Measurements from ENCODE around the gene UBE2D4. TPM values are rescaled to one million over a fixed set of nuclear protein-coding genes. Genes with fewer than 3 reads are reported as not detected.
"Not testable (repeated sequence)": the region's sequence is repeated elsewhere in the genome, so short reads cannot be mapped to it uniquely, and the experiment has no call there.

UBE2D4 gene
- 4.8 and 8.3 TPM in 2 replicates for total RNA-seq

DNA sequence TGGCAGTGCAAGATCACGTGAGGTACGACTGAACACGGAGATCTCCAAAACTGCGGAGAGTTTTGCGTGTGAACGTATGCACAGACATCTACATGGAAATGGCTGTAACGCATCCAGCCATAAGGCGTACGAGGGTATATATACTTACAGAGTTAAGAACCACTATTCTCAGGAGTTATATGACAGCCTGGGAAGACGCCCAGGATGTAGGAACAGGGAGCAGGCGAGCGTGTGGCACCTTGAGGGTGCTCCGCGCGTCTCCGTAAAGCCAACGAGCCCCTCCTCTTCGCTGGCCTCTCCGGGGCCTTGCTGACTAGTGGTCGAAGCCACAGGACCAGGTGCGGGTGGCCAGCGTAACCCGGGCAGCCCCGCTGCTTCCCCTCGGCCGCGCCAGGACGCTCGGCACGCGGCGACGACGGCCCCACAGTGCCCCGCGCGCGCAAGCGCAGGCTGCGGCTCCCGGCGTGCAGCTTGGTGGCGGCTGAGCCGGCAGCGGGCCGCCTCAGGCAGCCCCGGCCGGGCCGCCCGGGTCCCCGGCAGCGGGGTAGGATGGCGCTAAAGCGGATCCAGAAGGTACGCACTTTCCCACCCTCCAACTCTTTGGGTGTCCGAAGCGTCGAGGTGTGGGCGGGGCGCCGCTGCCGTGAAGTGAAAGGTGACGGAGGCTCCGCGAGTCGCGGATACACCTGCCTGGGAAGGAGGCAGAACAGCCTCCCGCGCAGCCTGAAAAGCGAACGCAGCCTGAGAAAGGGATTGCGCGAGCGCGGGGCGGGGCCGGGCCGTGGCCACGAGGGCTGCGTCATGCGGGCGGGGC lies at the start of gene UBE2D4:
Gene UBE2D4, plus strand, starts transcription at position 453 of the 814 bp plus-strand sequence. Its CDS starts 97 bp downstream, at position 550.
- peak; percentile 73 to 85 for DNase-seq (ENCODE audit: low read depth in 2 of 2)

DNA sequence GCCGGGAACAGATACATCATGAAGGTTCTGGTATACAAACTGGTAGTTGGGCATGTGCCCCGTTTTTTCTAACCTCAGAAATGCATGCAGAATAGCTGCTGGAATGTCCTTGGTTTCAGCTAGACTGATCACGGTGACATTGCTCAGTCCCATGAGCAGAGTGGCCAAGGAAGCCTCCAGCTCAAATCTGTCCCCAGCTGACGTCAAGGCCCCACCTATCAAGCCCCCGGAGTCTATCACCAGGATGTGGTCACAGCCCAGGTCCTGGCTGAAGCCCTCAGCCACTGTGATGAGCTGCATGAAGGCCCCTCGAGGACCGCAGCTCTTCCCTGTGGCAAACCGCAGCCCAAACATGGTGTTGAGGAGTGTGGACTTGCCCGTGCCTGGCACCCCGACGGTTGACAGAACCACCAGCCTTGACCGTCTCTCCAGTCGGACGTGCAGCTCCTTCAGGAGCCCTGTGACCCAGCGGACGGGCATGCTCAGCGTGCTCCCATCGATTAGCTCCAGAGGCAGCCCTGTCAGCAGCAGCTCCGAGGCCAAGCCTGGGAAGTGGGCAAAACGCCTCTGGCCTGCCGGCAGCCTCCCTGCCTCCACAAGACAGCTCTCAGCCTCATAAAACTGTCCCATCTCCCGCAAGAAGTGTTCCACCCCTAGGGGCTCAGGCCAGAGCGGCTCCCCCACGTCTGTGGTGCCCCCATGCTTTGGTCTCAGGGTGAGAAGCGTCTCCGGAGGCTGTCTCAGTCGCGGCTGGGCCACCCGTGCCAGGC lies 49.1 kb upstream of the UBE2D4 start:
- DNase-seq (ENCODE audit: low read depth in 2 of 2) = no peak

DNA sequence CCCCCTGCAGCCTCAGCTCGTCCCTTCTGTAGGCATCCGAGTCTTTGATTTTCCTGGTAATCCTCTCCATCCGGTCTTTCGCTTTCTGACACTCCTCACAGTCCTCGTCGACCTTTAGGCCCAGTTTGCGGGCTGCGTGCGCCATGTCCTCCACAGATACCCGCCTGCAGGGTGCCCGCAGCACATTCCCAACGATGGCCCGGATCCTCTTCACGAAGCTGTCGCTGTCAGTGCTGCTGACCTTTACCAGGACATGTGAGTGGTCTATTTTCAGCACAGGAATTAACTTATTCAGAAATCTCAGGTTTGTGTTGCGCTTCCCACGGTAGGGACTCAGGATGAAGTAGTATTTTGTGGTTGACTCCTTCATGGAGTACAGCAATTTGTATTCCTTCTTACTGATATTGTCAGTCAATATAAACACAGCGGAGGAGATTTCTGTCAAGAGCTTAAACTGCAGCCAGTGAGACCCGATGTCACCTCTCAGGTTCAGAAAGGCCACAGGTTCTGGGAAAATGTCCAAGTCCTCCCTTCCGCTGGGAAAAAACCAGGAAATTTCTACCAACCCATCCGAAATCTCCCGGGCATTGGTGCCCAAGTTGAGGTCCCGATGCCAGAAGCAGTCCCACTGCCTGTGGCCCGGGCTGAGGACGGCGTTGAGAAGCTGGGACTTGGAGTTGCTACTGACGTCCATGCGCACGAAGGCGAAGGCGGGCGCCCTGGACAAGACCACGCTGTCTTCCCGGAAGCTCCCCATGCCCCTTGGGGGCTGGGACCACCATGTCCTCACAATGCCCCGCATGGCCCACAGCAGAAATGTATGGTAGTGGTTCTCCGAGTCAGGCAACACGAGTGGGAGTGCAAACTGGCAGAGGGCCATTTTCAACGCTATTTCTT lies 48.0 kb upstream of the UBE2D4 start:
- peak in 1 of 2 donors; percentile 39 for DNase-seq (ENCODE audit: low read depth in 2 of 2)

DNA sequence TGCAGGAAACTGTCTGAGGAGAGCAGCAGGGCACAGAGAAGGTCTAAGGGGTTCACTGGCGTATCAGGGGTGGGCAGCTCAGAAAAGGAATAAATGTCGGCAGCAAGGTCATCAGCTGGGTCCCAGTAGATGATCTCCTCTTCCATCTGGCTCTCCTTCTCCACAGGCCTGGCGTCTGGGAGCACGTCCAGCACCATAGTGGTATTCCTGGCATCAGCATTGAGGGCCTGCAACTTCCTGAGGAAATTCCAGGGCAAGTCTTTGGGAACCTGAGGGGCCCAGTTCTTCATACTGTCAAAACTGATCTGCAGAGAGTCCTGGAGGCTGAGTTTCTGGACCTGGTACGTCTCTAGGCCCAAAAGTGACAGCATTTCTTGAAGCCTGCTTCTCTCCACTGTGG lies 47.4 kb upstream of the UBE2D4 start:
- DNase-seq (ENCODE audit: low read depth in 2 of 2) = peak; percentile 13 to 74

DNA sequence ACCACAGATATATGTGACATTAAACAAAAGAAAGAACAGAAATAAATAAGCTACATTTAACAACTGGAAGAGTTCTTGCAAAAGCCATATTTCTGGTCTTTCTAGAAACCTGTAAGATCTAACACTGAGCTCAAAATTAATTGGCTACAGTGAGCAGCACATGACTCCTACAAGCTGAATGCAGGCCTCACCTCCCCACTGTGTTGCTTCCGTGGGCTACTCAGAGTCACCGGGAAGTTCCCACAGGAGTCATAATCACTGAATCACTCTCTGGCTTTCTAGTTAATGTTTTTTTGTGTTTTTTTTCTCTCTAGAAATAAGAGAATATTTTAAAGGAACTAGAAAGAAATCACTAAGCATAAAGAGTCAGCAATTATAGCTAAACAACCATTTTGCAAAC lies 46.8 kb upstream of the UBE2D4 start:
- DNase-seq (ENCODE audit: low read depth in 2 of 2) = peak; percentile 74 to 89

DNA sequence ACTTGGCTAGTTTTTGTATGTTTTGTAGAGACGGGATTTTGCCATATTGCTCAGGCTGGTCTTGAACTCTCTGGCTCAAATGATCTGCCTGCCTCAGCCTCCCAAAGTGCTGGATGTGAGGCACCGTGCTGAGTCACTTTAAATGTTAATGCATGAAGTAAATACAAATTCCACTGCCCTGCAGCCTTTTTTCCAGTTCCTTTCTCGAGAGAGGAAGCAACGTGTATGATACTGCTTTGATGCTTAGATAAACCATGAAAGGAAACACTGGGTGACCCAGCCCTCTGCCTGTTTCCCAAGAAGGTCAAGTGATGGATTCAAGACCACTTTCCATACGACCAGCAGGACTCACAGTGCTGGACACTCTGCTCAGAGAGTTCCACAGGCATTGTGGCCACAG lies 45.6 kb upstream of the UBE2D4 start:
- DNase-seq (ENCODE audit: low read depth in 2 of 2) = peak; percentile 77 to 78

DNA sequence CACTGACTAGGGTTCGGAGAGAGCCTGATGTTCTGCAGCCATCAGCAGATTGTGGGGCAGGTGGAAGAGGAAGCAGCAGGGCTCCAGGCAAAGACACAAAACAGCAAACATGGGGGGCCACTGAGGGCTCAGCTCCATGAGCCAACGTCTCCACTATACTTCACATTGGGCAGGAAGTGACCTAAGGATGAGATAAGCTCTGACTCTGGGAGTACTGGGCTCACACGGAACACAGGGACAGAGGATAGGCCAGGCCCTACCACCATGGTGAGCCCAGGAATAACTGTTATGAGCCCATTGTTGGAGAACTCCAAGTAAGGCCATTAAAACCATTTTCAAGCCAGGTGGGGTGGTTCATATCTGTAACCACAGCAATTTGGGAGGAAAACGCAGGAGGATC lies 42.0 kb upstream of the UBE2D4 start:
- peak in 1 of 2 donors; percentile 38 for DNase-seq (ENCODE audit: low read depth in 2 of 2)

DNA sequence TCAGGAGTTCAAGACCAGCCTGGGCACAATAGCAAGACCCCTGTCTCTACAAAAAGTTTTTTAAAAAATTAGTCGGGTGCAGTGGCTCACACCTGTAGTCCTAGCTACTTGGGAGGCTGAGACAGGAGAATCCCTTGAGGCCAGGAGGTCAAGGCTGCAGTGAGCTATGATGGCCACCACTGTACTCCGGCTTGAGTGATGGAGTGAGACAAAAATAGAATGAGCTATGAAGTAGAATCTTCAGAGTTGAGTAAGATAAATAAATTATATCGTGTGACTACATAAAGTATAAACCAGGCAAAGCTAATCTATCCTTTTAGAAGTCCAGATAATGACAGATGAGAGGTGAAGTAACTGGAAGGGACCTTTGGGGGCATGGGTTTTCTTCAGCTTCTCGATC lies 41.6 kb upstream of the UBE2D4 start:
- DNase-seq (ENCODE audit: low read depth in 2 of 2) = no peak

DNA sequence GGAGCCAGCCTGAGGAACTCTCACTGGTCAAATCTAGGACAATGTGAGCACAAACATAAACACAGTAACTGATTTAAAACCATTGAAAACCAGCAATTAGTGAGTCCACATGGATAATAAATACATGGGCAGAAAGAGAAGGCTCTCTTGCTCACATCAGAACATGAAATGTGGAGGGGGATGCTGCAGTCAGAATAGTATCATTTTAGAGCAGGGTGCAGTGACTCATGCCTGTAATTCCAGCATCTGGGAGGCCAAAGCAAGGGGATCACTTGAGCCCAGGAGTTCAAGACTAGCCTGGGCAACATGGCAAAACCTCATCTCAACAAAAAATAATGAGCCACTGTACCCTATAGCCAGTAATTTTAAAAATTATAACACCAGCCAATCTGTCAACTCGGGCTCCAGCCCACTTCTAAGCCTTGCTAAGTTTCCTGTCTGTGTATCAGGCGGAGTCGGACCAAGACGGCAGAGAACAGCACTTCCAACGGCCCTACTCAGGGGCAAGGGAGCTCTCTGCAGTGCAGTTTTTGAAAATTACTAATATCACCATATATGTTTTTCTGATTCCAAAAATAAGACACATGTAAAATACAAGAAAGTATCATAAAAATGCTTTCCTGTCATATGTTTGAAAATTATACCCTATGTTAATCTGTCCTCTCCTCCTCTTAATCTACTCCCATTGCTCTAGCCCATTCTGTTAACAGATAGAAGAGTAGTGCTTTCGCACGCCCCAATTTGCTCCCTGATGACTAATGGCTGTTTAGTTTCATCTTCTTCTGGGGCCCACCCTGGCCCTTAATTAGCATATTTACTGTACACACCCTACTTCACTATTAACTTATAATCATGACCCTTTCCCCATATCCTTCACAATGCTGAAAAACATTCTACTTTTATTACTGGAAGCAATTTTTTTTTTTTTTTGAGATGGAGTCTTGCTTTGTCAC lies 37.0 kb upstream of the UBE2D4 start:
- no peak for DNase-seq (ENCODE audit: low read depth in 2 of 2)

DNA sequence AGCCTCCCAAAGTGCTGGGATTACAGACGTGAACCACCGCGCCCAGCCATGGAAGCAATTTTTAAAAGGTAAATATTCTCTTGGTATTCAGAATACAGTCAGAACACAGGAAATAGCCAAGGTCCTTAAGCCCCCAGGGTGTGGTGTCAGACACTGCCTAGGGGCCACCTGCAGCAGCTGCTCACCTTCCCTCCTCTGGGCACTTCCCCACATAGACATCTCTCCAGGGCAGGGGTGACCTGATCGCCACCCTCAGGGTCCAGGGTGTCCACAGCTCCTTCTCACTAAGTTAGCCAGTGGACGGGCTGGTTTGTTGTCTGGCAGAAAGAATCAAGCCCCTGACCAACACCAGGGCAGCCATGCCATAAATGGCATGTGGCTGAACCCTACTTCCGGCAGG lies 35.8 kb upstream of the UBE2D4 start:
- DNase-seq (ENCODE audit: low read depth in 2 of 2) = no peak

DNA sequence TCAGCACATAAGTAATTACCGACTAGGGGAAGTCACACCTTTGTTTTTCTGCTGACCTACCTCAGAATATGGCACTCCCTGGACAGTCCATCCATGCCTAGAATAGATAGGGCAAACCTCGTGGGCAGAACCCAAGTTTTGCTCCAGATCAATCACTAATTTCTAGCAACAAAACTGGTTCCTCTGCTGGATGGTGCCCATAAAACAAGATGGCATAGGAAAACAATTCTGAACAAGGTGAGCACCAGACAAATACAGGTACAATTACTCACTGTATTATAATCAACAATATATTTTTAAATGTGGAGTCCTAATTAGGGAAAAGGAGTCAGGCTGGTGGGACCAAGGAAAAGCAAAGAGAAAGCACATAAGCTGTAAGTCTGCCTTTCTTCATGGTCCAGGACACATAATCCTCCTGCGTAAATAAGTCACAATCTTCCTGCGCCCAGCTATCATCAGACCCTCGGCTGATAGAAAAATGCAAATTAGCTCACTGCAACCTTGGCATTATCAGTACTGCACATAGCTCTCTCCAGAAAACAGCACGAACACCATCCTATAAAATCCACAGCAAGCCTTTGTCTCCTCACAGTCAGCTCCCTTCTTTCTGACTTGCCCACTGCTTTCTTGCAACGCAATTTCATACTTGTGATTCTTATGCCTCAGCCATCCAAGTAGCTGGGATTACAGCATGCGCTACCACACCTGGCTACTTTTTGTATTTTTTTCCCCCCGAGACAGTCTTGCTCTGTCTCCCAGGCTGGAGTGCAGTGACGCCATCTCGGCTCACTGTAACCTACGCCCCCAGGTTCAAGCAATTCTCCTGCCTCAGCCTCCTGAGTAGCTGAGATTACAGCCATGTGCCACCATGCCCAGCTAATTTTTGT lies 34.9 kb upstream of the UBE2D4 start:
- DNase-seq (ENCODE audit: low read depth in 2 of 2) = no peak

DNA sequence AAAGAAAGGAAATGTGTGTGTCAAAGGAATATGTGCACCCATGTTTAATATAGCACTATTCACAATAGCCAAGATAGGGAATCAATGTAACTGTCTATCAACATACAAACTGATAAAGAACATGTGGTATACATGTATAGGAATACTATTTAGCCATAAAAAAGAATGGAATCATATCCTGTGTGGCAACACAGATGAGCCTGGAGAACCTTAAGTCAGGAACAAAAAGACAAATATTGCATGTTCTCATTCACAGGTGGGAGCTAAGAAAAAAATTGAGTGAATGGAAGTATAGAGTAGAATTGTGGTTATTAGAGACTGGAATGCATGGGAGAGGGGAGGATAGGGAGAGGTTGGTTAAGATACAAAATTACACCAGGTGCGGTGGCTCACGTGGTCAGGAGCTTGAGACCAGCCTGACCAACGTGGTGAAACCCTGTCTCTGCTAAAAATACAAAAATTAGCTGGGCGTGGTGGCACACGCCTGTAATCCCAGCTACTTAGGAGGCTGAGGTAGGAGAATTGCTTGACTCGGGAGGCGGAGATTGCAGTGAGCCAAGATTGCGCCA lies 30.3 kb upstream of the UBE2D4 start:
- no peak for DNase-seq (ENCODE audit: low read depth in 2 of 2)

DNA sequence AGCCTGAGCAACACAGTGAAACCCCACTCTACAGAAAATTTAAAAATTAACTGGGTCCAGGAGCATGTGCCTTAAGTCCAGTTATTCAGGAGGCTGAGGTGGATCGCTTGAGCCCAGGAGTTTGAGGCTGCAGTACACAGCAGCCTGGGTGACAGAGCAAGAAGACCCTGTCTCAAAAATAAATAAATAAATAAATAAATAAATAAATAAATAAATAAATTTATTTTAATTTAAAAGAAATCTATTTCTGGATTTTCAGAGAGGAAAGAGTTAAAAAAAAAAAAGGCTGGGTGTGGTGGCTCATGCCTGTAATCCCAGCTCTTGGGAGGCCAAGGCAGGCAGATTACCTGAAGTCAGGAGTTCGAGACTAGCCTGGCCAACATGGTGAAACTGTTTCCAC lies 27.7 kb upstream of the UBE2D4 start:
- not testable (repeated sequence) for DNase-seq (ENCODE audit: low read depth in 2 of 2)

DNA sequence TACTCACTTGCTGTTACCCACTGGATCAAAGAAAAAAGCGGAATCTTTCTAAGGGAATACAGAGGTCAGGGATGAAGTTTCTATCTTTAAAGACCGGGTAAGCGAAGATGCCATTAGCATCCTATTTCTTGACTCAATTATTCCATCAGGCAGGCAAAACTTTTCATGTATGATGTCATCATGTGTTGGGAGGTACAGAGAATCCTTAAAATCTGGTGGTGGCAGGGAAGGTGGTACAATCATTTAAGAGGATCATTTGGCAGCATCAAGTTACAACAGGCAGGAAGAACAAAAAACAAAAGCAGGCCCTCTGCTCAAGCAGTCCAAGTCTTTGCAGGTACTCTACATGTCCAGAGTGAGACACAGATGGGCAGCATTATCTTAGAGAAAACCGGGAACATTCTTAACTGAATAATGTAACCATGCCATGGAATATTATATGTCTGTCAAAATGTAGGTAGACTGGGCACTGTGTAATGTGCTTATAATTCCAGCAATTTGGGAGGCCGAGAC lies 23.6 kb upstream of the UBE2D4 start:
- no peak for DNase-seq (ENCODE audit: low read depth in 2 of 2)

DNA sequence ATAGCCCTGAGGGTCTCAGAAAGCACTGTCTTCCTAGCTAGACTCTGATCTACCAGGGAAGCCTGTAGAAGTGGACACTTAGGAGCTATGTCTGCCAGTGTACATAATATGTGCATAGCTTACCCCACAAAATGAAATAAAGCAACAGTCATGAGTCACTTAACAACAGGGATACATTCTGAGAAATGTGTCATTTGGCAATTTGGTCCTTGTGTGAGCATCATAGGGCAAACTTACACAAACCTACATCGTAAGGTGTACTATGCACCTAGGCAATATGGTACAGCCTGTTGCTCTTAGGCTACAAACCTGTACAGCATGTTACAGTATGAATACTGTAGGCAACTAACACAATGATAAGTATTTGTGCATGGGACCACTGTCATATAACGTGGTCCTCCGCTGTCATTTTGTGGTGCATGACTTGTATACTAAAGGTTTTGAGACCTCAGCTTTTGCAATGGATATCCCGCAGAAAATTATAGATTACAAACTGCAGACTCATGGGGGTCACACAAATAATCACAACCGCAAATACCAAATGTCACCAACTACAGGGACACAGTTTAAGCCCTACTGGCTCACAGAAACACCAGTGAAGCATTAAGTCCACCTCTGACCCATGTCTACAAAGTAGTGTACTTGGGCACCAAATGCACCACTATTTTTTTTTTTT lies 21.6 kb upstream of the UBE2D4 start:
- no peak for DNase-seq (ENCODE audit: low read depth in 2 of 2)

DNA sequence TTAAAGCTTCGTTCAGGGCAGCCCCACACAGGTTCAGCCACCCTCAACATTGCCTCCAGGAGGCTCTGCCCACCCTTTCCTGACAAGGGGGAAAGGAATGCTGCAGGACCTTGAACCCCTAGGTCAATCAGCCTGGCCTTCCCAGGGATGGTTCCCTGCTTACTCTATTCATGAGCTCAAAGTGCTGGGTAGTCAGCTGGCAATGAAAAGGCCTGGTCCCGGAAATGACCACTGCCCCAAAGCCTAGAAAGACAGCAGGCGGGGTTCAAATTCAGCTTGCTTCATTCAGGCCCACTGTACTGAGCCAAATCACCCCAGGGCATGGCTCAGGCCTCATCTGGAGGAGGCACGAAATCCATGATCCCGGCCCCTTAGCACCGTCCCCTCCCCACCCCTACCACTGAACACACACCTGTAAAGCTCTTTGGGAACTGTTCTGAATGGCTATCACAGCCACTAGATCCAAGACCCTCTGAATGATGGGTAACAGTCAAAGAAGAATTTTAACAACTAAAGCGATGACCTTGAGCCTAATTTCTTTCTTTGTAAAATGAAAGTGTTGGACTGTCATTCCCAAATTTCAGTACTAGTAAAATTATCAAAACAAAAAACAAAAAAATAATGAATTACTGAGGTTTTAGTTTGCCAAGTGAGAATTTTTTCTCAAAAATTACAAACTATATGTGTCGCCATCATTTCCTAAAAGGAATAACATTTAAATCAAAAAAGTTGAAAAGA lies 20.9 kb upstream of the UBE2D4 start:
- no peak for DNase-seq (ENCODE audit: low read depth in 2 of 2)

DNA sequence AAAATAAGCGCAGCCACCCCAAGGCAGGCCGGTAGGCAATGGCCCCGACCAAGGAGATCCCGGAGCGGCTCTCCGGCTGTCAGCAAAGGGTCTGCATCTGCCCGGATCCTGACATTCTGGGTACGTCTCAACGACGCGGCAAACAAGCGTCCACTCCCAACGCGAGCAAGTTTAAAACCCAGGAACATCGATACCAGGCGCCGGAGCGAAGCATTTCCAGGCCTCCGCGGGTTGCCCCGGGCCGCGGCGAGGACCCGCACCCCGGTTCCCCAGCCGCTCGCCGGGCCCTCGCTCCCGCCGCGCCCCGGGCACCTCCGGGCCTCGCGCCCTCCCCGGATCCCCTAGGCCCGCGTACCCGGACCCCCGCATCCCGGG lies 20.3 kb upstream of the UBE2D4 start:
- peak; percentile 45 to 51 for DNase-seq (ENCODE audit: low read depth in 2 of 2)
